Measurements from ENCODE around the gene SMIM35. TPM values are rescaled to one million over a fixed set of nuclear protein-coding genes. Genes with fewer than 3 reads are reported as not detected.

The SMIM35 gene
- total RNA-seq, 1 experiment from 2014 or later, result not detected

DNA sequence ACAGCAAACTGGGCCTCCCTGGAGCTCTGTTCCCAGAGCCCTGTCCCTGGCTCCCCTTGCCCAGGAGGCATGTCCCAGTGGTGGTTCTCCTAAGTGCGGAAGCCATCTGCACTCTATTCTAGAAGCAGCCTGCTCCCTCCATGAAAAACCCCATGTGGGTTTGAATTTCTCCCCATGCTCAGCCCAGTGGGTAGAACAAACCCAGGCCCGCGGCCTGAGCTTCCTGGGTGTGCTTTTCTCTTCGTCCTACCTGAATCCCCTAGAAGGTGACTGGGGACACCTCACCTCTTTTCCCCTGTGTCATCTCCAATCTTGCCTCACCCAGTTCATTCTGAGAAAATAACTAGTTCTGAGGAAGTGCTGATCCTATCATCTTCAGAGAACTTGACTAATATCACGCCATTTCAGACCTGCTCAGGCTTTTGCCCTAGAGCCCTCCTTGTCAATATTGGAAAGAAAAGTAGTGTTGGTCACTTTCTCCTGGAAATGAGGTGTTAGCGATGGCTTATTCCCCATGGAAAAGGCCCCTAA lies 84.7 kb downstream of the SMIM35 start:
- Mint-ChIP-seq H3K27me3 (ENCODE audit: low read depth) (peaks cover 17% of the 10 kb centered on the region), H3K36me3 (ENCODE audit: insufficient read depth in 1 of 3, low read depth in 3 of 3) (no peaks in the 10 kb centered on the region), H3K4me3 (no peak overlapping the region), H3K27ac (no peak overlapping the region; a peak in 1 of 7 replicates), H3K9me3 (no peaks in the 10 kb centered on the region), H3K4me1 (peaks cover 8 to 10% of the 10 kb centered on the region in 2 experiments)
- Histone ChIP-seq H2AFZ (ENCODE audit: low read length) (no peak overlapping the region), H3K27me3 (ENCODE audit: insufficient read depth, low read length) (peaks cover 2% of the 10 kb centered on the region; the same call in 1 of the 2 replicates), H2BK5ac (ENCODE audit: insufficient read length, low read length) (no peak overlapping the region), H3T11ph (ENCODE audit: low read length) (no peak overlapping the region), H2AK5ac (ENCODE audit: insufficient read length, low read length) (no peak overlapping the region), H4K5ac (ENCODE audit: insufficient read length, low read depth, low read length) (no peak overlapping the region), H3K79me2 (ENCODE audit: insufficient read depth, low read length) (no peaks in the 10 kb centered on the region), H3K4me1 (ENCODE audit: insufficient read depth, low read length) (0 out of 2 replicates have a peak, but pooled peaks cover 6% of the 10 kb centered on the region), H3K18ac (ENCODE audit: insufficient read length, low read depth, low read length) (no peak overlapping the region), H4K20me1 (ENCODE audit: control insufficient read depth, insufficient read depth, insufficient read length) (no peaks in the 10 kb centered on the region), H3K23ac (ENCODE audit: insufficient read length, low read depth, low read length) (no peak overlapping the region), H3K9ac (ENCODE audit: extremely low read depth, insufficient read length, low read length) (no peak overlapping the region), H3K56ac (ENCODE audit: insufficient read length, low read depth, low read length) (no peak overlapping the region), H4K8ac (replicated peaks; ENCODE audit: insufficient read length, low read depth, low read length) (no peak overlapping the region), H2BK20ac (ENCODE audit: low read depth, low read length, poor library complexity, severe bottlenecking) (no peak overlapping the region), H2BK15ac (ENCODE audit: low read depth, low read length) (no peak overlapping the region), H3K79me1 (ENCODE audit: insufficient read depth, low read depth, low read length, poor library complexity, severe bottlenecking) (no peaks in the 10 kb centered on the region), H3K4ac (ENCODE audit: low read depth, low read length) (no peak overlapping the region), H3K14ac (ENCODE audit: insufficient read depth, low read length) (no peak overlapping the region), H3K4me2 (ENCODE audit: insufficient read depth, insufficient read length, low read length) (no peak overlapping the region), H3K23me2 (ENCODE audit: insufficient read length, low read depth, low read length, poor library complexity, severe bottlenecking) (no peaks in the 10 kb centered on the region), H2BK120ac (ENCODE audit: low read depth, low read length, poor library complexity, severe bottlenecking) (no peak overlapping the region), H3K9me3 (ENCODE audit: control insufficient read depth, low read depth, low read length) (no peaks in the 10 kb centered on the region), H2BK12ac (ENCODE audit: insufficient read length, low read depth, low read length) (no peak overlapping the region), H3K27ac (ENCODE audit: insufficient read length, low read depth, low read length) (no peak overlapping the region), H4K91ac (ENCODE audit: insufficient read length, low read depth, low read length) (no peak overlapping the region)
- WGBS (ENCODE audit: extremely low coverage, insufficient read length, low lambda C conversion rate), result no CpG with 5 or more reads among the region's 6 CpGs
- DNase-seq, result no peak
- TF ChIP-seq, protein P1, sequence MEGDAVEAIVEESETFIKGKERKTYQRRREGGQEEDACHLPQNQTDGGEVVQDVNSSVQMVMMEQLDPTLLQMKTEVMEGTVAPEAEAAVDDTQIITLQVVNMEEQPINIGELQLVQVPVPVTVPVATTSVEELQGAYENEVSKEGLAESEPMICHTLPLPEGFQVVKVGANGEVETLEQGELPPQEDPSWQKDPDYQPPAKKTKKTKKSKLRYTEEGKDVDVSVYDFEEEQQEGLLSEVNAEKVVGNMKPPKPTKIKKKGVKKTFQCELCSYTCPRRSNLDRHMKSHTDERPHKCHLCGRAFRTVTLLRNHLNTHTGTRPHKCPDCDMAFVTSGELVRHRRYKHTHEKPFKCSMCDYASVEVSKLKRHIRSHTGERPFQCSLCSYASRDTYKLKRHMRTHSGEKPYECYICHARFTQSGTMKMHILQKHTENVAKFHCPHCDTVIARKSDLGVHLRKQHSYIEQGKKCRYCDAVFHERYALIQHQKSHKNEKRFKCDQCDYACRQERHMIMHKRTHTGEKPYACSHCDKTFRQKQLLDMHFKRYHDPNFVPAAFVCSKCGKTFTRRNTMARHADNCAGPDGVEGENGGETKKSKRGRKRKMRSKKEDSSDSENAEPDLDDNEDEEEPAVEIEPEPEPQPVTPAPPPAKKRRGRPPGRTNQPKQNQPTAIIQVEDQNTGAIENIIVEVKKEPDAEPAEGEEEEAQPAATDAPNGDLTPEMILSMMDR (conservative IDR thresholded peaks at IDR 0.05), result no peak

Measured in H9 (cell line).